ENCODE measurements around the gene CNN1. TPM values are rescaled to one million over a fixed set of nuclear protein-coding genes. Genes with fewer than 3 reads are reported as not detected.

Gene CNN1
- total RNA-seq (2022; extraction: Qiagen RNA extraction; ENCODE audit: low read depth), result 0.17 to 0.68 TPM (median 0.42 TPM) in 5 replicates

DNA sequence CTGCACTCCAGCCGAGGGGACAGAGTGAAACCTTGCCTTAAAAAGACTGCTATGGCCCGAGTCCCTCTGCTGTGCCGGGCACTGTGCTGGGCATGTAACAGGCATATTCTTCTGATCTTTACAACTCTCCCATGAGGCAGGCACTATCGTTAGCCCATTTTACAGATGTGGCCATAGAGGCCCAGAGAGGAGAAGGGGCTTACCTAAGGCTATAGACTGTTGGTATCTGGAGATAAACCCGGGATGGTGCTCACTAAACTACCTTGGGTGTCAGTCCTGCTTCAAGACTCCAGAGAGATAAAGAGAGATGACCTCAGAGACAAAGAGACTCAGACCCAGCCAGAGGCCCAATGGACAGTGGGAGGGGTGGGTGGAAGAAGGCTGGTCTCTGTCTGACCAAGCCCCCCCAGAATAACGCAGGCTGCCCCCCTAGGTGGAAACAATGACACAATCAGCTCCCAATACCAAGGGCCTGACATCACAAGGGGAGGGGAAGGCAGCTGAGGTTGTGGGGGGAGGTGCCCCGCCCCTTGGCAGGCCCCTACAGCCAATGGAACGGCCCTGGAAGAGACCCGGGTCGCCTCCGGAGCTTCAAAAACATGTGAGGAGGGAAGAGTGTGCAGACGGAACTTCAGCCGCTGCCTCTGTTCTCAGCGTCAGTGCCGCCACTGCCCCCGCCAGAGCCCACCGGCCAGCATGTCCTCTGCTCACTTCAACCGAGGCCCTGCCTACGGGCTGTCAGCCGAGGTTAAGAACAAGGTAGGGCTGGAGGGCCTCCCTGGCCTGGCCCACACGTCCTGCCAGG, at the start of gene CNN1:
TSS of gene CNN1 (plus strand) at position 620 of the 805 bp plus-strand sequence. CDS start at position 697, 77 bp downstream.

DNA sequence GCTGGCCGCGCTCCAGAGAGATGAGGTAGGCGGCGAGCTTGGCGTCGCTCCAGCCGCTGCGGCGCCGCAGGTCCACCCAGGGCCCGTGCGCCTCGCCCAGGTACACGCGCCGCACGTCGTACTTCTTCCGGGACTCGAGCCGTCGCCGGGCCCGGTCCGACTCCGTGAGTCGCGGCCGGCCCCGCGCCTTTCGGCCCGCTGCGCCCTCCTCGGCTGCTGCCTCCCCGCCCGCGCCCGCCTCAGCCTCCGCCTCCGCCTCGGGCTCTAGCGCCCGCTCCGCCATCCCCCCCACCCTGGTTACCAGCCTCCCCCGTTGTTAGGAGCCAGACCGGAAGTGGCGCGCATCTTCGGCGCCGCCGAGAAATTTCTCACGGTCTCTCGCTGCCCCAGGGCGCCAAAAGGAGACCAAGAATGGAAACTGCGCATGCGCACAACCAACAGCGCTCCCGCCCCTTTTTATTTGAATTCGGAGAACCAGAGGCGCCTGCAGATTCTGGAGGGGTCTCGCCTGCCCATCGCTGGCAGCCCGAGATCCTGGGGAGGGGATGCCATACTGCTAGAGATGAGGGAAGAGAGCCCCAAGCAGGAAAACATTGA, 33.0 kb upstream of the CNN1 start, which contains the start of gene ZNF653:
TSS of gene ZNF653 (minus strand) at position 336 of the 597 bp plus-strand sequence. CDS start at position 283, 53 bp downstream.

DNA sequence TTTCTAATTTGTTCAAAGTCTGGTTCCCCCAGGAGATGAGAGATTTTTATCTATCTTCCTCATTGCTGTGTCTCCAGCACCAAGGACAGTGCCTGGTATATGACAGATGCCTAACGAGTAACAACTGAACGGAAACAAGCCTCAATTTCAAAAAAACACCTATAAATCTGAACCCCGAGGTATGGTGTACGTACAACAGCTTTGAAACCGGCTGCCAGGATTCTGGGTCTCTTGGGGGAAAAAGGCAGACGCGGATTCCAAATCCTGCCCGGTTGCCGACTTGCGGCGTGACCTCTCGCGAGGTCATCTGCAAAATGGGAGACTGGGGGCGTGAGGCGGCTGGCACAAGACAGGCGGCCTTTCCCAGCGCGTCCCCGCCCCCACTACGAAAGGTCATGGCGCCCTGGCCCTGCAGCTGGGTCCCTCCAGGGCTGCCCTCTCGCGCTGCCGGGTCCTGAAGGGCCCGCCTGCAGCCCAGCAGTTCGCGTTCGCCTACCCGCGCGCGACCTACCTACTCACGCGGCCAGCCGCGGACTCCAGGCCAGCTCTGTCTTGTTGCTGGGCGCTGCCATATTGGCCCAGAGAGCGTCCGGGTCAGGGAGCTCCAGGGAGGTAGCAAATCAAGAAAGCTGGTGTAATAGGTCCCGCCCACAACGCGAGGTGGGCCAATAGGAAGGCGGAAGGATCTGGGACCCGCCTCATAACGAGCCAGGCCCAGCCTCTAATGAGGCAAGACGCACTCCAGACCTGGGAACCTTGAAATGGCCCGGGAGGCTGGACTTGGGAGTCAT, 9.9 kb upstream of the CNN1 start, which contains the start of gene ECSIT:
TSS of gene ECSIT (minus strand) at position 584 of the 791 bp plus-strand sequence. CDS start 9,964 bp downstream, outside the sequence.

DNA sequence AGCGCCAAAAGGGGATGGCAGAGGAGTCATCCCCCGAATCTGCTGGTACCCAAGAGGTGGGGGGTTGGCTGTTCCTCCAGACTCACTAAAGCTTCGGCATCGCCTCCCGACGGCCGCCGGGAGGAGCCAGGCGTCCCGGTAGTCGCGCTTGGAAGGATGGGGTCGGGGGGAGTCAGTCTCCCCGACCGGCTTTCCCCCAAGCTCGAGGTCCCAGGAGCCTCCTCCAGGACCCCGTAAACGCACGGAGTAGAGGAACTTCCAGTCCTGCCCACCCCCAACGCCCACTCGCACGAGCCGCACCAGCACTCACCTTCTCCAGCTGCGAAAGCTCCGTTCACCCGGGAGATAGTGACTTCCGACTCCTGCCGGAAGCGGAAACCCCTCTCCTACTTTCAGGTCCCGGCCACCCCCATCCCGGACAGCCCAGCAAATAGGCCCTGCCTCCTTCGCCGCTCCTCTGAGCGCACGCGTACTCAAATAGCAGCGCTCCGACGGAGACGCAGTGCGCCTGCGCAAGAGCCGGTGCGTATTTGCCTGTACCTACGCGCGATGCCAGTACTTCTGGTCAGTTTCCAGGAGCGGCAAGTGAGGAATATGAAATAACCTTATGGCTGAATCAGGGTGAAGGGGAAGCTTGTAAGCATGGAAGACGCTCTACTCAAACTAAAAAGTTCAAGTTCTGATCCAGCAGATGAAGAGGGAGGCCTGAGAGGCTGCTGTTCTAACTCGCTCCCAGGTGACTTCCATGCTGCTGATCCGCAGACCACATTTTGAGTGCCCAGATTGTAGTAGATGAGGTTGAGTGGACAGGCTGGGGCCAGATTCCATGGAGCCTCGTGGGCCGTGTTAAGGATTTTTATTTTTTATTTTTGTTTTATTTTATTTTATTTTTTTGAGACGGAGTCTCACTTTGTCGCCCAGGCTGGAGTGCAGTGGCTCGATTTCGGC, 20.5 kb downstream of the CNN1 start, which contains the start of gene ELOF1:
TSS of gene ELOF1 (minus strand) at position 350 of the 948 bp plus-strand sequence. CDS start 4,883 bp downstream, outside the sequence.

DNA sequence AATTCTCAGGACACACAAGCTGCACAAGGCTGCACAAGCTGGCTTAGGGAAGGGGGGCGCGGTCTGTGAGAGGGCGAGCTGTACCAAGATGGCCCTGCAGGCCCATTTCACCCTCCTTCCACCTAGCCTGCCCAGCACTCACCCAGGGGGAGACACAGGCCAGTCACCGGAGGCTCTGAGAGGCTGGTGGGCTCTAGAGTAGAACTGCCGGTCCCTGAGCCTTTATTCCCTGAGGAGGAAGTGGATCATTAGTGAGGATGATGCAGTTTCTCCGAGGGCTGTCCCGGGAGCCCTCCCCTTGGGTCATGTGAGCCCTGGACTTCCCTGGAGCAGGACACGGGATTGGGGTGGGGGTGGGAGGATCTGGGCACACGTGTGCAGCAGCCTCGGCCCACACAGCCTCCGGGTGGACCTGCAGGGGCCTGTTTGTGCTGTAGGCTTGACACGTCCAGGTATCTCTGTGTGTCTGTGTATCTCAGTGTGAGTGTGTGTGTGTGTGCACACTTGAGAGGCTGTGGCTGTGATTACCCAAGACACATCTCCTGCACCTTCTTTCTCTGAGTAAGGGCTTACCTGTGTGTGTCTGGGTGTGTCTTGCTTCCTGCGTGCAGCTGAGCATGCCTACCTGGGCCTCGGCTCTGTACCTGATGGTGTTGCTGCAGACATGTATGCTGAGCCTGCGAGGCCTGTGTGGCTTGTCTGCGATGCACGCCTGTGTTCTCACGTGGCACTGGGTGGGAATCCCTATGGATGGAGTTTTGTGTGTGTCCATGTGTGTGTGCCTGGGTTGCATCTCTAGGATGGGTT, 39.0 kb downstream of the CNN1 start, which contains the start of gene ACP5:
TSS of gene ACP5 (minus strand) at position 195 of the 807 bp plus-strand sequence. CDS start 328 bp downstream, outside the sequence.

DNA sequence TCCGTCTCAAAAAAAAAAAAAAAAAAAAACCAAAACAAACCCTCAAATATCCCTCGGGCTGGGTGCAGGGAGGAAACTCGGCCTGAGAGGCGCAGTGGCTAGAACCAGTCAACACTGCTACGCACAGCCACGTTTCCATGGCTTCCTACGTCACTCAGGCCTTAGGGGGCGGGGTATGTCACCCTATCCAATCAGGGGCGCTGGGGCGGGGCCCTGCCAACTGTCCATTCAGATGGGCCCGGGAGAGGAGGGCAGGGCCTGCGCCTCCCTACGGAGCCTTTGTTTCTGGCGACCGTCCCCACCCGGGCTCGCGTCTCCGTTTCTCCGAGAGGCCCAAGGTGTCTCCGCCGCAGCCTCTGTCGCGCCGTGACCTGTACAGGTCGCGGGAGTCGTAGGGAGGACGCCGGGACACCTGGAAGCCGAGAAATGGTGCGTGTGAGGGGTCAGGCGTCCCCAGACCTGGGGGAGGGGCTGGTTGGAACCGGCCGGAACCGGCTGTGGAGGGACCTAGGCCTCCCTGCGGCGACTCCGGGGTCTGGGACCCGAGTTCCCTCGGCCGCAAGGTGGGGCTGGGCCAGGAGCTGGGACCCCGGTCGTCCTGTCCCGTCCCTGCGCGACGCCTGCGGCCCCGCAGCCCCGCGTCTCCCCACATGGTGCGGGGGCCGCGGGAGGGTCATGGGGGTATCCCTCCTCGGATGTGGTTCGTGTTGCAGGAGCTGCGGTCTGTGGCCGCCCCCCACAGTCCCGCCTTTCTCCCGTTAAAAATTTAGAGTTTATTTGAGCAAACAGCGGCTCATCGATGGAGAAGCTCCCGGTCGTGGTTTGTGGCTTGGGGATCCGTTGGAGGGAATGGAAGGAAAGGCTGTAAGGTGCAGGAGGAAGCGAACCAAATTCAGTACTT, 58.8 kb downstream of the CNN1 start, which contains the start of gene ZNF627:
TSS of gene ZNF627 (plus strand) at position 282 of the 901 bp plus-strand sequence. CDS start at position 427, 145 bp downstream.

Other genes with a start within 250 kb of the CNN1 start
- not detected in 5 replicates for gene TSPAN16, start 242.7 kb upstream of the CNN1 start, total RNA-seq (2022; extraction: Qiagen RNA extraction; ENCODE audit: low read depth)
- 3.2 to 4.8 TPM (median 3.7 TPM) in 5 replicates for gene RAB3D, start 199.2 kb upstream of the CNN1 start, total RNA-seq (2022; extraction: Qiagen RNA extraction; ENCODE audit: low read depth)
- 85.8 to 127 TPM (median 117 TPM) in 5 replicates for gene TMEM205, start 192.6 kb upstream of the CNN1 start, total RNA-seq (2022; extraction: Qiagen RNA extraction; ENCODE audit: low read depth)
- gene CCDC159, start 192.3 kb upstream of the CNN1 start, total RNA-seq (2022; extraction: Qiagen RNA extraction; ENCODE audit: low read depth), result 2.5 to 5.1 TPM (median 4.9 TPM) in 5 replicates
- gene PLPPR2, start 183.4 kb upstream of the CNN1 start, total RNA-seq (2022; extraction: Qiagen RNA extraction; ENCODE audit: low read depth), result 5.8 to 10.6 TPM (median 9.4 TPM) in 5 replicates
- 1.1 to 2.5 TPM (median 2.1 TPM) in 5 replicates for gene SWSAP1, start 164.2 kb upstream of the CNN1 start, total RNA-seq (2022; extraction: Qiagen RNA extraction; ENCODE audit: low read depth)
- 2.7 to 6.1 TPM (median 4.9 TPM) in 5 replicates for gene EPOR, start 154.5 kb upstream of the CNN1 start, total RNA-seq (2022; extraction: Qiagen RNA extraction; ENCODE audit: low read depth)
- gene RGL3, start 119.5 kb upstream of the CNN1 start, total RNA-seq (2022; extraction: Qiagen RNA extraction; ENCODE audit: low read depth), result 1.7 to 2.7 TPM (median 2.2 TPM) in 5 replicates
- gene ODAD3, start 103.7 kb upstream of the CNN1 start, total RNA-seq (2022; extraction: Qiagen RNA extraction; ENCODE audit: low read depth), result 1.1 to 2.1 TPM (median 1.3 TPM) in 5 replicates
- 216 to 282 TPM (median 266 TPM) in 5 replicates for gene PRKCSH, start 103.2 kb upstream of the CNN1 start, total RNA-seq (2022; extraction: Qiagen RNA extraction; ENCODE audit: low read depth)
- 0.05 to 0.19 TPM (median 0.13 TPM) in 3 of 5 replicates, not detected in the others for gene ELAVL3, start 57.8 kb upstream of the CNN1 start, total RNA-seq (2022; extraction: Qiagen RNA extraction; ENCODE audit: low read depth)
- gene ZNF653, start 33.0 kb upstream of the CNN1 start, total RNA-seq (2022; extraction: Qiagen RNA extraction; ENCODE audit: low read depth), result 2.8 to 4.9 TPM (median 4.0 TPM) in 5 replicates
- 22.5 to 35.8 TPM (median 34.6 TPM) in 5 replicates for gene ECSIT, start 9.7 kb upstream of the CNN1 start, total RNA-seq (2022; extraction: Qiagen RNA extraction; ENCODE audit: low read depth)
- 84.5 to 121 TPM (median 104 TPM) in 5 replicates for gene ELOF1, start 20.4 kb downstream of the CNN1 start, total RNA-seq (2022; extraction: Qiagen RNA extraction; ENCODE audit: low read depth)
- gene ACP5, start 38.8 kb downstream of the CNN1 start, total RNA-seq (2022; extraction: Qiagen RNA extraction; ENCODE audit: low read depth), result 0.41 TPM in 1 of 5 replicates, not detected in the others
- gene ZNF627, start 58.6 kb downstream of the CNN1 start, total RNA-seq (2022; extraction: Qiagen RNA extraction; ENCODE audit: low read depth), result 3.4 to 5.5 TPM (median 3.6 TPM) in 5 replicates
- 2.1 to 3.4 TPM (median 2.6 TPM) in 5 replicates for gene ZNF823, start 200.1 kb downstream of the CNN1 start, total RNA-seq (2022; extraction: Qiagen RNA extraction; ENCODE audit: low read depth)
- 0.05 TPM in 1 of 5 replicates, not detected in the others for gene ZNF441, start 228.1 kb downstream of the CNN1 start, total RNA-seq (2022; extraction: Qiagen RNA extraction; ENCODE audit: low read depth)

Measured in A549 treated with ZK216348 at 1 μM for 4 hours (cell line).